HG03520 (cell line): ENCODE results near the gene ANKRD11.
"Not testable (repeated sequence)": the region's sequence is repeated elsewhere in the genome, so short reads cannot be mapped to it uniquely, and the experiment has no call there.

Experiments
- ATAC-seq: cut with Tn5 transposase; IDR thresholded peaks from one replicate; pipeline ENCODE4 v1.9.1; 2021; ENCODE audit warnings: mild to moderate bottlenecking, moderate library complexity; ENCODE audit not compliant: unreplicated experiment

The ANKRD11 gene

GRCh38 chr16:89275837-89276720 lies 214.3 kb downstream of the ANKRD11 start:
- ATAC-seq, result no peak

- no peak for ATAC-seq
These were observed 215.1 kb downstream of the ANKRD11 start for GRCh38 chr16:89275284-89275584.

DNA sequence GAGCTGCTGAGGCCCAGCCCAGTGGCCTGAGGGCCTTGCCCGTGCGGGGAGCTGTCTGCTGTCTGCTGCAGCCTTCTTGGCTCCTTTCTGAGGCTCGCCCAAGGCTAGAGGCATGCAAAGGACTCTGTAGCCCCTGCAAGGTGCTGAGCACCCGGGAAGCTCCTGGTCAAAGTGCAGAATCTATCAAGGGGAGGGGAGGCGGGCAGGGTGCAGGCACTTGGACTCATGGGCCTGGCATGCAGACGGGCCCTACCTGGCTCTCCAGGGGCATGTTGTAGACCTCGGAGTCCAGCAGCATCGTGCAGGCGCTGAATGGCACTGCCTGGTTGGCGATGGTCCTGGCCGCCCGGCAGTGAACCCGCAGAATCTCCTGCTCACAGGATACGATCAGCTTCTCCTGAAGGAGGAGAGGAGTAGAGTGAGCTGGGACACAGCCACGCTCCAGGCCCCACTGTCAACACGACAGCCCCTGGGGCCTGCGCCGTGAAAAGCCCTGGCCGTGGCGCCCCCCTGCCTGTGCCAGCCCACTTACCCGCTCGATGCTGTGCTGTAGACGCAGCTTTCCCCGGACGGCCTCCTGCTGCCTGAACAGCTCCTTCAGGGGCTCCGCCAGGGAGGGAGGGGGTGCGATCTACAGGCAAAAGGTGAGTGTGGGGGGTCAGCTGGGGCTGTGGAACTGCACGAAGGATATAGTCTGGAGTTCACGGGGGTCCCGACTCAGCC lies 215.6 kb downstream of the ANKRD11 start:
- ATAC-seq, result no peak

DNA sequence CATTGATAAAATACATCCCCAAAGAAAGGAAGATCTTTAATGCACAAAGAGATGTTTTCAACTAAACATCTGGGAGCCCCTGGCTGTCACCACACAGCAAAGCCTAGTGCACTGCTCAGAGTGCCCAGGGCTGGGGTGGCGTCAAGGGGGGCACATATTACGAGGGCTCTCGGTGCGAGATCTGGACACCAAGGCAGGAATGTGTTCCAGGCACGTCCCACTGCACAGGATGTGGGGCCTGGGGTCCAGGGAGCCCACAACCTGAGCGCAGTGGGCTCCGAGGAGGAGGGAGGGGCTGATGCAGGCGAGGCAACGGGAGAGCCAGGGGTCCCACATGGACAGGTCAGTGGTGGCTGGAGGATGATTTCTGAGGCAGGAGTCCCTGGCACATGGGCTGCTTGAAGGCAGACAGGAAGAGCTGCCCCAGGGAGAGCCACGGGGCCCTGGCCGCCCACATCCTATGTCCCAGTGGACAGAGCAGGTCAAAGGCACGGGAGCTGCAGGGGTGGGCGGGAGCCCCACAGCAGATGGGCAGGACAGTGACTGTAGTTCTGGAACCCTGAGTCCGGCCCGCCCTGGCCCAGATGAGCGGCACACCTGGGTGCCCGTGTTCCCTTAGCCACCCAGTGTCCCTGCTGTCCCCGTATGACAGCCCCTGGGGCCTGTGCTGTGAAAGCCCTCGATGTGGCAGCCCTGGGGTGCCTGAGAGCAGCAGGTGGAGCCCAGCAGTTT lies 216.5 kb downstream of the ANKRD11 start:
- no peak for ATAC-seq

- ATAC-seq, result no peak
These were observed 217.7 kb downstream of the ANKRD11 start for GRCh38 chr16:89272631-89273030.

GRCh38 chr16:89270666-89271345 lies 219.6 kb downstream of the ANKRD11 start:
- no peak for ATAC-seq

GRCh38 chr16:89269805-89270665 lies 220.3 kb downstream of the ANKRD11 start:
- no peak for ATAC-seq

GRCh38 chr16:89268987-89269735 lies 221.2 kb downstream of the ANKRD11 start:
- ATAC-seq, result no peak

DNA sequence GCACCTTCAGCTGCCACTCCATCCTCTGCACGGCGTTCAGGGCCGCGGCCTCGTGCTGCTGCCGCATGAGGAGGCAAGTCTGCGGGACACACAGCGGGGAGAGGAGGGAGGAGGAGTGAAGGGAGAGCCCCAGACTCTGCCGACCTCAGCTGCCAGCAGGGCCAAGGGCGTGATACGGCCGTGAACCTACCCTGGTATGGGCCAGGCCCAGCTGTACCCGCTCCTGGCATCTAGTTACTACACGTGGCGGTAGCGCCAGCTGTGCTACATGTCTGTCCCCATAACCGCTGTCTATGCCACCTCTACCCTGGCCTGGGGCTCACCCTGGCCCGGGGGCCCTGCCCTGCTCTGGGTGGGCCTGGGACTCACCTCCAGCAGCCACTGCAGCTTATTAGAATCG lies 221.8 kb downstream of the ANKRD11 start:
- no peak for ATAC-seq

- not testable (repeated sequence) for ATAC-seq
These were observed 222.6 kb downstream of the ANKRD11 start for GRCh38 chr16:89267746-89268145.

DNA sequence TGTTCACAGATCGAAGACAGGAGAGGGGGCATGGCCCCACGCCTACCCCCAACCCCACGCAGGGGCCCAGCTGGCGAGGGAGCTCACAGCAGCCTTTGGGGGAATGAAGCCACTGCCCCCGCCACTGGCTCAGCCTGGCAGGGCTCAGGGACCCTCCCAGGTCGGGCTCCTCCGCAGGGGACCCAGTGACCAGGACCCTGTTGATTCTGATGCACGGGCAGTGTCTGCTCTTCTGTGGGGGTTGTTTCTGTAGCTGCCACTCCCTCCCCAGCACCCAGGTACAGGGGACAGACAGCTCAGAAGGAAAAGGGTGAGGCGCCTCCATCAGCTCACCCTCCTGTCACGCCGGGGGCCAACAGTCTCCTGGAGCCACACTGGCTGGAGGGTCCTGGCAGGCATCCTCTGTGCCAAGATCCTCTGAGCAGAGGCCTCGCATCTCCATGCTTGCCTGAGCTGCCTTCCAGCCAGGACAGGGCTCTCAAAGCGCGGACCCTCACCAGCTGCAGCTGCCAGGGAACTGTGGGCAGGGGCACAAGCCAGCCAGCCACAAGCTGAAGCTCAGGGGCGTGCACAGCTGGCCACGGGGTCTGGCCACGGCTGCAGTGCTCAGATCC lies 223.7 kb downstream of the ANKRD11 start:
- no peak for ATAC-seq

- ATAC-seq, result no peak
These were observed 224.7 kb downstream of the ANKRD11 start for GRCh38 chr16:89265647-89266046.

GRCh38 chr16:89264800-89265550 lies 225.4 kb downstream of the ANKRD11 start:
- no peak for ATAC-seq

- no peak for ATAC-seq
These were observed 228.4 kb downstream of the ANKRD11 start for GRCh38 chr16:89261691-89262563.

DNA sequence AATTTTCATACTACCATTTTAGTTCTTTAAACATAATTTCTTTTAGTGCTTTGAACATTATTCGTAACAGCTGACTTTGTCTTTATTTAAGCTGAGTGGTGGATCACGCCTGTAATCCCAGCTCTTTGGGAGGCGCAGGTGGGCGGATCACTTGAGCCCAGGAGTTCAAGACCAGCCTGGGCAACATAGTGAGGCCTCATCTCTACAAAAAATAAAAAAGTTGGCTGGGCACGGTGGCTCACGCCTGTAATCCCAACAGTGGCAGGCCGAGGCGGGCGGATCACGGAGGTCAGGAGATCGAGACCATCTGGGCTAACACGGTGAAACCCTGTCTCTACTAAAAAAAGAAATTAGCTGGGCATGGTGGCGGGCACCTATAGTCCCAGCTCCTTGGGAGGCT lies 230.5 kb downstream of the ANKRD11 start:
- ATAC-seq, result not testable (repeated sequence)

- no peak for ATAC-seq
These were observed 232.4 kb downstream of the ANKRD11 start for GRCh38 chr16:89257757-89258465.

DNA sequence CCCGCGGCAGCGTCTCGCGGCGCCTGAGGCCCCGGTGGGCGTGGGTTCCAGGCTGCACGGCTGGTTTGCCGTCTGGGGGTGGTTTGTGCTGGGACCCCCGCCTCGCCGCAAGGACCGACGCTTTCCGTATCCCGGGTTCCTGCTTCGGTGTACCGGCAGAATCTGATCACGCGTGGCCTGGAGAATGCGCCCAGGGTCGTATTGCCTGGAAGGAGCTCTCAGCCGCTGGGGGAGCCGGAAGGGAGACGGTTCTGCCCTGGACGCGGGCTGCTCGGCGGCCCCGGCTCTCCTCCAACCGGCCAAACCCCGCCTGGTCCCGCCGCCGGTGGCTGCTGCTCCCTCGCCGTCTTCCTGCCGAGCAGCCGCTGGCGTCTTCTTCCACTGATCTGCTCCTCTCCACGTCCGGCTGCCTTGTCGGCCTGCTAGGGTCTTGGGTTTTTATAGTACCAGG lies 233.1 kb downstream of the ANKRD11 start:
- ATAC-seq, result no peak
